Mucosa of descending colon (tissue), 3 donors: Measurements from ENCODE around the gene JMJD4. TPM values are rescaled to one million over a fixed set of nuclear protein-coding genes. Genes with fewer than 3 reads are reported as not detected.
A peak's percentile ranks its signal among the peaks of the same experiment; 100 is the strongest.

Source experiments
- ATAC-seq: fragments of 200-7000 bp; cut with Tn5 transposase; one replicate; pipeline ENCODE4 v1.9.1; 2020; ENCODE audit warnings: mild to moderate bottlenecking, moderate library complexity
- DNase-seq, 3 donors: peaks; one replicate each; pipeline ENCODE4 v3.0.0-alpha.2; 2020
- H3K36me3 ChIP-seq: fragments of 200-600 bp; one replicate; pipeline ENCODE4 v1.8.0; 2021; ENCODE audit warnings: low read depth, mild to moderate bottlenecking
- H3K4me1 ChIP-seq: fragments of 200-600 bp; one replicate; pipeline ENCODE4 v1.8.0; 2021; ENCODE audit warnings: low read depth, mild to moderate bottlenecking
- H3K4me3 ChIP-seq: fragments of 200-600 bp; one replicate; pipeline ENCODE4 v1.8.0; 2021; ENCODE audit warnings: mild to moderate bottlenecking
- H3K9me3 ChIP-seq: fragments of 200-600 bp; one replicate; pipeline ENCODE4 v1.8.0; 2021; ENCODE audit warnings: mild to moderate bottlenecking
- intact Hi-C, 2 donors: fragments of 100-400 bp; cut with DNase I in 1 of 2; cut with micrococcal nuclease in 1 of 2; formaldehyde crosslinking; loops; one replicate each; pipeline versions ENCODE4 v1.11.0 to v1.11.1; 2022; cut with DNase I, micrococcal nuclease
- total RNA-seq, 3 donors: library from RNA; stranded (reverse); fragmentation: NEBNext Ultra II Directional in 2 of 3; extraction: Animal tissue kit (Norgen Biotek cat#: 25700) in 2 of 3; gene quantifications; one replicate each; pipeline versions ENCODE4 v1.2.1 to v1.2.4, GENCODE V29; 2021 to 2023
- TF ChIP-seq, protein P1 (sequence below): fragments of 200-600 bp; IDR thresholded peaks from one replicate; pipeline ENCODE4 v1.8.0; 2022; ENCODE audit warnings: antibody characterized with exemption, mild to moderate bottlenecking
- donor health status: DM: no; HTN: no; CAD: no; lungs with moderate emphysema.
- donor health status: DM: no; HTN: no; CAD: no.
- donor health status: DM: no; HTN: yes; CAD: no.

JMJD4 gene
- total RNA-seq, 3 donors from 2014 or later = 12.3 to 18.1 (median 13.8) TPM

- H3K4me3 ChIP-seq = no peak overlapping the region
- peaks cover 16% of the 10 kb centered on the region for H3K4me1 ChIP-seq
- DNase-seq = peak in 1 of 3 donors; percentile 42
- TF ChIP-seq, protein P1, sequence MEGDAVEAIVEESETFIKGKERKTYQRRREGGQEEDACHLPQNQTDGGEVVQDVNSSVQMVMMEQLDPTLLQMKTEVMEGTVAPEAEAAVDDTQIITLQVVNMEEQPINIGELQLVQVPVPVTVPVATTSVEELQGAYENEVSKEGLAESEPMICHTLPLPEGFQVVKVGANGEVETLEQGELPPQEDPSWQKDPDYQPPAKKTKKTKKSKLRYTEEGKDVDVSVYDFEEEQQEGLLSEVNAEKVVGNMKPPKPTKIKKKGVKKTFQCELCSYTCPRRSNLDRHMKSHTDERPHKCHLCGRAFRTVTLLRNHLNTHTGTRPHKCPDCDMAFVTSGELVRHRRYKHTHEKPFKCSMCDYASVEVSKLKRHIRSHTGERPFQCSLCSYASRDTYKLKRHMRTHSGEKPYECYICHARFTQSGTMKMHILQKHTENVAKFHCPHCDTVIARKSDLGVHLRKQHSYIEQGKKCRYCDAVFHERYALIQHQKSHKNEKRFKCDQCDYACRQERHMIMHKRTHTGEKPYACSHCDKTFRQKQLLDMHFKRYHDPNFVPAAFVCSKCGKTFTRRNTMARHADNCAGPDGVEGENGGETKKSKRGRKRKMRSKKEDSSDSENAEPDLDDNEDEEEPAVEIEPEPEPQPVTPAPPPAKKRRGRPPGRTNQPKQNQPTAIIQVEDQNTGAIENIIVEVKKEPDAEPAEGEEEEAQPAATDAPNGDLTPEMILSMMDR = no peak
- intact Hi-C loops = loop anchor here in 1 of 2 donors (10.0 kb wide), 1 partner anchor 191 kb away; the partner anchor contains the start of gene WNT9A
- no peaks in the 10 kb centered on the region for H3K36me3 ChIP-seq
- H3K9me3 ChIP-seq = no peaks in the 10 kb centered on the region
- peak; percentile 37 for ATAC-seq
Observed at GRCh38 chr1:227753999-227754711, 19.1 kb upstream of the JMJD4 start.

GRCh38 chr1:227749916-227750710 is 15.0 kb upstream of the JMJD4 start:
- DNase-seq = peak in 1 of 3 donors; percentile 34
- no peak for ATAC-seq
- intact Hi-C loops = loop anchor here in 1 of 2 donors (10.0 kb wide), 1 partner anchor 195 kb away; the partner anchor contains the start of gene WNT9A
- no peaks in the 10 kb centered on the region for H3K9me3 ChIP-seq
- TF ChIP-seq, protein P1 = no peak
- H3K4me3 ChIP-seq = no peak overlapping the region
- H3K4me1 ChIP-seq = peaks cover 17% of the 10 kb centered on the region
- no peaks in the 10 kb centered on the region for H3K36me3 ChIP-seq

GRCh38 chr1:227749225-227749624 is 14.1 kb upstream of the JMJD4 start:
- TF ChIP-seq, protein P1 = no peak
- no peak overlapping the region for H3K4me3 ChIP-seq
- DNase-seq = no peak

GRCh38 chr1:227748496-227749182 is 13.5 kb upstream of the JMJD4 start:
- ATAC-seq (peak; percentile 11), DNase-seq (peak in 1 of 3 donors; percentile 24)
- peaks cover 14% of the 10 kb centered on the region for H3K4me1 ChIP-seq
- no peak overlapping the region for H3K4me3 ChIP-seq
- intact Hi-C loops = no loop called here
- no peaks in the 10 kb centered on the region for H3K36me3 ChIP-seq
- TF ChIP-seq, protein P1 = no peak
- H3K9me3 ChIP-seq = no peaks in the 10 kb centered on the region

More at GRCh38 chr1:227749225-227749624, 14.1 kb upstream of the JMJD4 start:
- Histone ChIP-seq H3K9me3 (no peaks in the 10 kb centered on the region), H3K36me3 (no peaks in the 10 kb centered on the region), H3K4me1 (peaks cover 18% of the 10 kb centered on the region)
- intact Hi-C loops = no loop called here
- ATAC-seq = no peak

GRCh38 chr1:227747948-227748495 is 12.9 kb upstream of the JMJD4 start:
- ATAC-seq = no peak
- H3K9me3 ChIP-seq = no peaks in the 10 kb centered on the region
- H3K36me3 ChIP-seq = no peaks in the 10 kb centered on the region
- intact Hi-C loops = no loop called here
- H3K4me1 ChIP-seq = peaks cover 9% of the 10 kb centered on the region
- no peak overlapping the region for H3K4me3 ChIP-seq
- DNase-seq = no peak
- TF ChIP-seq, protein P1 = no peak
